HCT116 (cell line): Measurements from ENCODE around the gene SH3D19. TPM values are rescaled to one million over a fixed set of nuclear protein-coding genes. Genes with fewer than 3 reads are reported as not detected.

ENCODE experiments used
- ATAC-seq: fragments of 200-7000 bp; cut with Tn5 transposase; 2 replicates; pipeline ENCODE4 v1.9.1; 2020; ENCODE audit warnings: mild to moderate bottlenecking, moderate library complexity
- BruUV-seq: library from RNA; stranded (reverse); fragments of 400-500 nt; replicated peaks from 2 replicates; lab custom pipeline; 2021; lab: Mats Ljungman, UMichigan
- CTCF ChIA-PET: fragments of 300-600 bp; sonication (Branson Sonifier 250); formaldehyde crosslinking; loops from one replicate; lab custom pipeline; 2021; ENCODE audit warnings: antibody characterized with exemption; lab: Charles Lee
- POLR2A ChIA-PET: fragments of 300-600, 350-600 bp; sonication (Branson Sonifier 250); formaldehyde crosslinking; loops from one replicate; lab custom pipeline; 2021; ENCODE audit warnings: antibody characterized with exemption; lab: Charles Lee
- RAD21 ChIA-PET, 2 experiments: fragments of 300-600 bp; sonication (Branson Sonifier 250); formaldehyde crosslinking; loops; one replicate each; lab custom pipeline; 2023; ENCODE audit warnings: low total read pairs in 2 of 2; ENCODE audit not compliant: uncharacterized antibody in 2 of 2, unreplicated experiment in 2 of 2, low non-redundant PET in 1 of 2; lab: Charles Lee
- DNase-seq: peaks from one replicate; pipeline ENCODE4 v3.0.0-alpha.2; 2010; ENCODE audit warnings: low read depth, low spot score
- H2AFZ ChIP-seq: fragments of 200-600 bp; shearing (Covaris generic), sonication (generic); 2 replicates; pipeline ENCODE4 v1.6.1; 2017; ENCODE audit warnings: low read depth, mixed run types, mixed read lengths, antibody characterized with exemption, low read length; ENCODE audit not compliant: poor library complexity, severe bottlenecking
- H3K27ac ChIP-seq: 2 replicates; pipeline ENCODE4 v1.5.1; 2012; ENCODE audit warnings: low read depth, low read length
- H3K27me3 ChIP-seq: fragments of 200-600 bp; sonication (generic); 2 replicates; pipeline ENCODE4 v1.6.1; 2016; ENCODE audit warnings: mixed run types, low read length, mixed read lengths; ENCODE audit not compliant: insufficient read depth
- H3K36me3 ChIP-seq, 2 experiments: fragments of 200-500 bp in 1 of 2; fragments of 200-600 bp in 1 of 2; sonication (Bioruptor generic) in 1 of 2; sonication (generic) in 1 of 2; 2 replicates each; pipeline versions ENCODE4 v1.5.1 to v1.6.1; 2014 to 2016; ENCODE audit warnings: low read length in 2 of 2, inconsistent platforms in 1 of 2, mixed read lengths in 1 of 2, mixed run types in 1 of 2; ENCODE audit not compliant: insufficient read depth in 2 of 2, control insufficient read depth in 1 of 2
- H3K4me1 ChIP-seq, 2 experiments: fragments of 200-600 bp in 1 of 2; sonication (generic) in 1 of 2; 2 replicates each; pipeline versions ENCODE4 v1.5.1 to v1.6.1; 2012 to 2017; ENCODE audit warnings: low read length in 2 of 2, inconsistent platforms in 1 of 2, mild to moderate bottlenecking in 1 of 2, mixed read lengths in 1 of 2, mixed run types in 1 of 2, moderate library complexity in 1 of 2; ENCODE audit not compliant: insufficient read depth in 2 of 2, control insufficient read depth in 1 of 2
- H3K4me2 ChIP-seq: fragments of 200-600 bp; sonication (generic); 2 replicates; pipeline ENCODE4 v1.6.1; 2017; ENCODE audit warnings: mixed run types, low read length, mixed read lengths
- H3K4me3 ChIP-seq, 2 experiments: fragments of 200-600 bp in 1 of 2; sonication (generic) in 1 of 2; replicated peaks in 1 of 2; 2 replicates each; pipeline ENCODE4 v1.5.1; 2011 to 2016; ENCODE audit warnings: low read length in 2 of 2, control low read depth in 1 of 2, low read depth in 1 of 2, mild to moderate bottlenecking in 1 of 2, mixed read lengths in 1 of 2, mixed run types in 1 of 2
- H3K79me2 ChIP-seq: fragments of 200-600 bp; sonication (generic); 2 replicates; pipeline ENCODE4 v1.6.1; 2017; ENCODE audit warnings: mild to moderate bottlenecking, mixed run types, low read length, moderate library complexity, mixed read lengths; ENCODE audit not compliant: insufficient read depth
- H3K9ac ChIP-seq: fragments of 200-600 bp; sonication (generic); 2 replicates; pipeline ENCODE4 v1.6.1; 2016; ENCODE audit warnings: low read length, mixed read lengths
- H3K9me2 ChIP-seq: fragments of 200-600 bp; sonication (generic), shearing (Covaris generic); 2 replicates; pipeline ENCODE4 v1.6.1; 2017; ENCODE audit warnings: mixed run types, mild to moderate bottlenecking, moderate library complexity; ENCODE audit not compliant: insufficient read depth
- H3K9me3 ChIP-seq, 2 experiments: fragments of 200-500 bp in 1 of 2; fragments of 200-600 bp in 1 of 2; sonication (Bioruptor generic) in 1 of 2; sonication (generic) in 1 of 2; 2 replicates each; pipeline ENCODE4 v1.6.1; 2014 to 2017; ENCODE audit warnings: low read length in 2 of 2, mixed read lengths in 2 of 2, inconsistent platforms in 1 of 2, low read depth in 1 of 2, mild to moderate bottlenecking in 1 of 2, mixed run types in 1 of 2, moderate library complexity in 1 of 2; ENCODE audit not compliant: control insufficient read depth in 1 of 2, insufficient read depth in 1 of 2
- H4K20me1 ChIP-seq: fragments of 200-600 bp; sonication (generic), shearing (Covaris generic); 2 replicates; pipeline ENCODE4 v1.6.1; 2017; ENCODE audit warnings: mixed run types, mild to moderate bottlenecking, moderate library complexity; ENCODE audit not compliant: insufficient read depth
- ATF3 ChIP-seq: IDR thresholded peaks from 2 replicates; pipeline ENCODE4 v1.6.1; 2012
- CBX3 ChIP-seq: IDR thresholded peaks from 2 replicates; pipeline ENCODE4 v1.6.1; 2012; ENCODE audit warnings: low read depth
- CEBPB ChIP-seq: IDR thresholded peaks from 2 replicates; pipeline ENCODE4 v1.6.1; 2012; ENCODE audit warnings: low read depth
- CTCF ChIP-seq, 3 experiments: fragments of 200-600 bp in 1 of 3; sonication (generic) in 1 of 3; IDR thresholded peaks in 2 of 3; conservative IDR thresholded peaks in 1 of 3; 2 replicates each; pipeline ENCODE4 v1.5.1; 2012 to 2017; ENCODE audit warnings: low read depth in 2 of 3, low read length in 2 of 3, antibody characterized with exemption in 1 of 3, borderline replicate concordance in 1 of 3, control low read depth in 1 of 3, mild to moderate bottlenecking in 1 of 3, mixed read lengths in 1 of 3, mixed run types in 1 of 3, moderate library complexity in 1 of 3; ENCODE audit not compliant: insufficient read depth in 1 of 3
- EGR1 ChIP-seq: IDR thresholded peaks from 2 replicates; pipeline ENCODE4 v1.6.1; 2012; ENCODE audit warnings: low read depth
- ELF1 ChIP-seq: IDR thresholded peaks from 2 replicates; pipeline ENCODE4 v1.6.1; 2012; ENCODE audit warnings: low read depth, borderline replicate concordance
- EZH2phosphoT487 ChIP-seq: fragments of 200-600 bp; IDR thresholded peaks from 2 replicates; pipeline ENCODE4 v1.6.1; 2018; ENCODE audit warnings: antibody characterized with exemption, borderline replicate concordance
- MAX ChIP-seq: IDR thresholded peaks from 2 replicates; pipeline ENCODE4 v1.6.1; 2012
- POLR2A ChIP-seq: IDR thresholded peaks from 2 replicates; pipeline ENCODE4 v1.7.0; 2011; ENCODE audit warnings: borderline replicate concordance; ENCODE audit not compliant: insufficient read depth, insufficient read length; ENCODE audit errors: extremely low read depth
- POLR2AphosphoS5 ChIP-seq: IDR thresholded peaks from 2 replicates; pipeline ENCODE4 v1.6.1; 2011; ENCODE audit warnings: mild to moderate bottlenecking, low read depth, low read length, moderate library complexity
- RAD21 ChIP-seq: IDR thresholded peaks from 2 replicates; pipeline ENCODE4 v1.6.1; 2012; ENCODE audit warnings: low read depth, mild to moderate bottlenecking
- REST ChIP-seq: IDR thresholded peaks from 2 replicates; pipeline ENCODE4 v1.6.1; 2012; ENCODE audit warnings: low read depth
- SP1 ChIP-seq: IDR thresholded peaks from 2 replicates; pipeline ENCODE4 v1.6.1; 2012; ENCODE audit warnings: low read depth
- SRF ChIP-seq: IDR thresholded peaks from 2 replicates; pipeline ENCODE4 v1.6.1; 2012; ENCODE audit warnings: low read depth
- TCF7L2 ChIP-seq: IDR thresholded peaks from 2 replicates; pipeline ENCODE4 v1.7.0; 2011; ENCODE audit warnings: borderline replicate concordance, inconsistent platforms; ENCODE audit not compliant: insufficient read depth, insufficient read length; ENCODE audit errors: extremely low read depth
- YY1 ChIP-seq: IDR thresholded peaks from 2 replicates; pipeline ENCODE4 v1.6.1; 2011; ENCODE audit warnings: low read length, low read depth, moderate library complexity, mild to moderate bottlenecking; ENCODE audit not compliant: insufficient replicate concordance; ENCODE audit errors: extremely low read depth
- ZBTB33 ChIP-seq: IDR thresholded peaks from 2 replicates; pipeline ENCODE4 v1.6.1; 2011; ENCODE audit warnings: mild to moderate bottlenecking, low read length, moderate library complexity; ENCODE audit not compliant: insufficient replicate concordance; ENCODE audit errors: extremely low read depth
- ZFX ChIP-seq: fragments of 450-650 bp; IDR thresholded peaks from 2 replicates; pipeline ENCODE4 v1.6.1; 2017
- ZNF274 ChIP-seq: fragments of 200-500 bp; sonication (Bioruptor generic); IDR thresholded peaks from 2 replicates; pipeline ENCODE4 v1.6.1; 2014; ENCODE audit warnings: mild to moderate bottlenecking, low read depth, low read length, inconsistent platforms
- intact Hi-C: fragments of 100-400 bp; cut with micrococcal nuclease; formaldehyde crosslinking; loops from 2 replicates; pipeline ENCODE4 v1.10.0; 2022
- total RNA-seq: library from RNA; stranded (reverse); gene quantifications from one replicate; pipeline ENCODE4 v1.2.1, GENCODE V29; 2021; ENCODE audit not compliant: unreplicated experiment

Gene SH3D19
- total RNA-seq, 1 experiment from 2014 or later: 37.5 TPM

GRCh38 chr4:151323667-151324066 lies 1.7 kb downstream of the SH3D19 start:
- BruUV-seq: no TSS peak
- Histone ChIP-seq H3K27me3 (no peaks in the 10 kb centered on the region), H3K9ac (peak overlapping the region; percentile 83), H3K79me2 (peaks cover 56% of the 10 kb centered on the region), H3K4me2 (peak overlapping the region; percentile 85), H3K4me3 (peak overlapping the region; percentile 57 to 69), H3K9me2 (no peaks in the 10 kb centered on the region), H3K9me3 (no peaks in the 10 kb centered on the region), H3K4me1 (peaks cover 35 to 60% of the 10 kb centered on the region in 2 experiments), H3K36me3 (no peaks in the 10 kb centered on the region), H4K20me1 (no peaks in the 10 kb centered on the region)
- ChIA-PET RAD21 (no interaction called here), POLR2A (interaction anchor here (0.5 to 2.3 kb wide), 3 partner anchors 10 to 41 kb away, joined by 3 to 15 read pairs (median 3); no protein-coding TSS in a partner anchor)
- DNase-seq (no peak), ATAC-seq (no peak)
- TF ChIP-seq YY1: no peak
- TF ChIP-seq TCF7L2: no peak
- no peak for TF ChIP-seq SRF
- TF ChIP-seq EGR1: no peak
- TF ChIP-seq MAX: no peak
- no peak for TF ChIP-seq RAD21
- TF ChIP-seq POLR2AphosphoS5: no peak
- no peak for TF ChIP-seq SP1
- no peak for TF ChIP-seq CEBPB
- no peak for TF ChIP-seq CTCF (IDR thresholded peaks at IDR 0.05 in 2 of 3, conservative IDR thresholded peaks at IDR 0.05 in 1 of 3; ENCODE audit: borderline replicate concordance in 1 of 3, insufficient read depth in 1 of 3, low read depth in 2 of 3, low read length in 2 of 3)
- no peak for TF ChIP-seq ZNF274
- TF ChIP-seq REST: no peak
- TF ChIP-seq ATF3: no peak
- no peak for TF ChIP-seq EZH2phosphoT487
- no peak for TF ChIP-seq POLR2A
- no peak for TF ChIP-seq ZBTB33
- TF ChIP-seq ZFX: no peak
- no peak for TF ChIP-seq CBX3
- no peak for TF ChIP-seq ELF1
- TF ChIP-seq, all 23 proteins: peak for 0
- H3K27ac ChIP-seq: peak overlapping the region; percentile 96
- no peak overlapping the region for H2AFZ ChIP-seq
- CTCF ChIA-PET: no interaction called here
- intact Hi-C loops: loop anchor here (5.0 kb wide), 1 partner anchor 84 kb away; the partner anchor contains the start of gene FHIP1A
